Measurements from ENCODE around the gene GCDH.
A peak's percentile ranks its signal among the peaks of the same experiment; 100 is the strongest.
"Not testable (repeated sequence)": the region's sequence is repeated elsewhere in the genome, so short reads cannot be mapped to it uniquely, and the experiment has no call there.

Gene GCDH

DNA sequence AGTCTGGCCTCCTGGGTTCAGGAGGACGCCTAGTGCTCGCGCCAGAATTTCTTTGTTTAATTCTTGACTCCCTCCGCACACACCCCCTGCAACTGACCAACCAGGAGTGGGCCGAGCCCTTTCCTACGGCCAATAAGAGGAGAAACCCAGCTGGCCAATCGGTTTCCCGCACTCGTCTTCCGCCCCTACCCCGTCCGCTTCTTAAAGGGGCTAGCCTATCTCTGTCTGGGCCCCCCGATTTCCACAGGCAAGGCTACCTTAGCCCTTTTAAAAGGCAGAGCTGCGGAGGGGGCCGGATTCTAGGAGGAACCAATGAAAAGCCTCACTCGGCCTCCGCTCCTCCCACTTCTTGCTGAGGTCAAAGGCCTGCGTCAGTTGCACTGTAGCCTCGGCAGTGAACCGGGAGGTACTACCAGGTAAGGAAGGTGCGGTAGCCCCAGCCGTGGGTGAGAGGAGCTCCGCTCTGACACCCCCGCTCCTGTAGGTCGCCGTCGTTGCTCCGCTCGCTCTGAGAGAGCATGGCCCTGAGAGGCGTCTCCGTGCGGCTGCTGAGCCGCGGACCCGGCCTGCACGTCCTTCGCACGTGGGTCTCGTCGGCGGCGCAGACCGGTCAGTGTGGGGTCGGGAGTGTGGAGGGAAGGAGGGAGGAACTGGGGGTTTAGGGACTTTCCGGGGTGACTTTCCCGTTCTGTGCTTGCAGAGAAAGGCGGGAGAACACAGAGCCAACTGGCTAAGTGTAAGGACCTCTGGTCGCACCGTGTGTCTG, at the start of gene GCDH:
Gene GCDH (plus strand): TSS at position 374 of the 766 bp plus-strand sequence. CDS start 145 bp downstream, at position 519.
- no peaks in the 10 kb centered on the region for H3K4me1 ChIP-seq (ENCODE audit: insufficient read depth, low read length)
- H3K27me3 ChIP-seq (ENCODE audit: insufficient read depth, low read length) = peaks cover 22% of the 10 kb centered on the region
- H3K27ac ChIP-seq (ENCODE audit: low read length) = peak within 1 kb of the TSS; percentile 90
- H3K9me3 ChIP-seq (ENCODE audit: insufficient read depth, low read depth, low read length) = no peaks in the 10 kb centered on the region
- peak within 1 kb of the TSS; percentile 86 for H3K9ac ChIP-seq (ENCODE audit: low read depth, low read length)
- peaks cover 28% of the 10 kb centered on the region for H3K36me3 ChIP-seq (ENCODE audit: insufficient read depth, low read depth, low read length)
- peak within 1 kb of the TSS; percentile 98 for H3K4me3 ChIP-seq (ENCODE audit: low read length)

GRCh38 chr19:12842511-12842910, 48.4 kb upstream of the GCDH start:
- Histone ChIP-seq H3K9me3 (ENCODE audit: insufficient read depth, low read depth, low read length) (no peaks in the 10 kb centered on the region), H3K36me3 (ENCODE audit: insufficient read depth, low read depth, low read length) (no peaks in the 10 kb centered on the region), H3K4me3 (ENCODE audit: low read length) (no peak overlapping the region), H3K9ac (ENCODE audit: low read depth, low read length) (no peak overlapping the region), H3K27ac (ENCODE audit: low read length) (no peak overlapping the region), H3K4me1 (ENCODE audit: insufficient read depth, low read length) (peaks cover 9% of the 10 kb centered on the region), H3K27me3 (ENCODE audit: insufficient read depth, low read length) (peaks cover 24% of the 10 kb centered on the region)

- H3K4me3 ChIP-seq (ENCODE audit: low read length) = no peak overlapping the region
- H3K36me3 ChIP-seq (ENCODE audit: insufficient read depth, low read depth, low read length) = no peaks in the 10 kb centered on the region
- no peak overlapping the region for H3K27ac ChIP-seq (ENCODE audit: low read length)
- no peak overlapping the region for H3K9ac ChIP-seq (ENCODE audit: low read depth, low read length)
- H3K4me1 ChIP-seq (ENCODE audit: insufficient read depth, low read length) = peaks cover 9% of the 10 kb centered on the region
- H3K27me3 ChIP-seq (ENCODE audit: insufficient read depth, low read length) = peaks cover 25% of the 10 kb centered on the region
- no peaks in the 10 kb centered on the region for H3K9me3 ChIP-seq (ENCODE audit: insufficient read depth, low read depth, low read length)
Observed at GRCh38 chr19:12843328-12843727, 47.6 kb upstream of the GCDH start.

DNA sequence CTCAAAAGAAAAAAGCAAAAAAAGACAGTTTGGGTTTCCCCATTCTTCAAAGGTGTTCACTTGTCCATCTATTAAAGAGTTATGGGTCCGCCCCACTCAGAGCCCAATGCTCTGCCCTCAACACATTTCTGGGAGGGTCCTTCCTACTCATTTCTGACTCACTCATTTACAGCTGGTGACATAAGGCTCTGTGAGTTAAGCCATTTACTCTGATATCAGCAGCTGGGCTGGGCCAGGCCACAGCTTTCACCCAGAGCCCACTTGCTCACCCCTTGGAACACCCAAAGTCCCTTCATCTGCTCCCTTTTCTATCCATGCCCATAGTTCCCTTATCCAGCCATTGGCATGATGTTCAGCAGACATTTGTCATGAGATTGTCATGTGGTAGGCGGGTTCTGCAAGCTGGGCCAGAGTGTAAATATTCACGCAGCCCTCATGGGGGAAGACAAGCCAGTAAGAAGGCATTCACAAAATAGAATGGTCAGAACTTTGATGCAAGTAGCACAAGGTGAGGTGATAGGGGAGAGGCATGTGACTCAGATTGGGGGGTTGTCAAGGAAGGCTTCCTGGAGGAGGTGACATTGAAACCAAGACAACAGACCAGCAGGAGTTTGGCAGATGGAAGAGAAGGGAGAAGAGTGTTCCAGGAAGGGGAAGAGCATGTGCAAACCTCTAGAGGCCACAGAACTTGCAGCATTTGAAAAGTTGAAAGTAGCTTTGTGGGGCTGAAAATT, 46.8 kb upstream of the GCDH start:
- Histone ChIP-seq H3K4me3 (ENCODE audit: low read length) (no peak overlapping the region), H3K36me3 (ENCODE audit: insufficient read depth, low read depth, low read length) (no peaks in the 10 kb centered on the region; the same call in 1 of the 2 replicates), H3K4me1 (ENCODE audit: insufficient read depth, low read length) (peaks cover 9% of the 10 kb centered on the region), H3K9me3 (ENCODE audit: insufficient read depth, low read depth, low read length) (no peaks in the 10 kb centered on the region), H3K27ac (ENCODE audit: low read length) (no peak overlapping the region), H3K9ac (ENCODE audit: low read depth, low read length) (no peak overlapping the region), H3K27me3 (ENCODE audit: insufficient read depth, low read length) (peaks cover 21% of the 10 kb centered on the region)

- H3K9ac ChIP-seq (ENCODE audit: low read depth, low read length); H3K36me3 ChIP-seq (ENCODE audit: insufficient read depth, low read depth, low read length); H3K9me3 ChIP-seq (ENCODE audit: insufficient read depth, low read depth, low read length); H3K27ac ChIP-seq (ENCODE audit: low read length); H3K4me1 ChIP-seq (ENCODE audit: insufficient read depth, low read length); H3K4me3 ChIP-seq (ENCODE audit: low read length): not testable (repeated sequence)
- peaks cover 12% of the 10 kb centered on the region for H3K27me3 ChIP-seq (ENCODE audit: insufficient read depth, low read length)
Observed at GRCh38 chr19:12846613-12847012, 44.3 kb upstream of the GCDH start.

DNA sequence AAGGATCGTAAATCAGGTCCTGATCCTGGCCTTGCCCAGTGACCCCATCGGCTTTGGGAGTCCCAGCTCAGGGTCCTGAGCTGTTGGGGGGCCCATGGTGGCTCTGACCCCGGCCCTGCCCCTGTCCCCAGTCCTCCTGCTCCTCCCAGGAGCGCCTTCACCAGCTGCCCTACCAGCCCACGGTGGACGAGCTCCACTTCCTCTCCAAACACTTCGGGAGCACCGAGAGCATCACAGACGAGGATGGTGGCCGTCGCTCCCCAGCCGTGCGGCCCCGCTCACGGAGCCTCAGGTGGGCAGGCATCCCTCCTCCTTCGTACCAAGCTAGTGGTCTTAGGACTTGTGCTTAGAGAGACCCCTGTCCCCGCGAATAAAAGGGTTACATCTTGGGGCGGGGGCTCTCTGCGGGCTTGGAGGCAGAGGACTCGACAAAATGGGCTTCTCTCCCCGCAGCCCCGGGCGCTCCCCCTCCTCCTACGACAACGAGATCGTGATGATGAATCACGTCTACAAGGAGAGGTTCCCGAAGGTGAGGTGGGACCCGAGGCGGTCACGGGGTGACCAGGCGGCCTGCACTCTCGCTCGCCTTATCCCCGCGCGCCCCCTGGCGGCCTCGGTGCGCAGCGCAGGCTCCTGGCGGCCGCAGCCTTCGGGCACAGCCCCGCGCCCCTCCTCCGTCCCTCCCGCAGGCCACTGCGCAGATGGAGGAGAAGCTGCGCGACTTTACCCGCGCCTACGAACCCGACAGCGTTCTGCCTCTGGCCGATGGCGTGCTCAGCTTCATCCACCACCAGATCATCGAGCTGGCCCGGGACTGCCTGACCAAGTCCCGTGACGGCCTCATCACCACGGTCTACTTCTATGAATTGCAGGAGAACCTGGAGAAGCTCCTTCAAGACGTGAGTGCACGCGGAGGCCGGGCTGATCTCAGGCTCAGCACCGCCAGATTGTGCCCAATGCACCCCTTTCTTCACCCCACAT, 43.5 kb upstream of the GCDH start:
- no peaks in the 10 kb centered on the region for H3K9me3 ChIP-seq (ENCODE audit: insufficient read depth, low read depth, low read length)
- peak overlapping the region; percentile 56; the same call in 1 of the 2 replicates for H3K4me3 ChIP-seq (ENCODE audit: low read length)
- no peak overlapping the region for H3K27ac ChIP-seq (ENCODE audit: low read length)
- no peaks in the 10 kb centered on the region; the same call in 1 of the 2 replicates for H3K36me3 ChIP-seq (ENCODE audit: insufficient read depth, low read depth, low read length)
- peaks cover 12% of the 10 kb centered on the region for H3K27me3 ChIP-seq (ENCODE audit: insufficient read depth, low read length)
- peak overlapping the region; percentile 32; the same call in 1 of the 2 replicates for H3K9ac ChIP-seq (ENCODE audit: low read depth, low read length)
- H3K4me1 ChIP-seq (ENCODE audit: insufficient read depth, low read length) = no peaks in the 10 kb centered on the region

- no peak overlapping the region for H3K9ac ChIP-seq (ENCODE audit: low read depth, low read length)
- no peaks in the 10 kb centered on the region for H3K4me1 ChIP-seq (ENCODE audit: insufficient read depth, low read length)
- no peak overlapping the region for H3K4me3 ChIP-seq (ENCODE audit: low read length)
- peaks cover 21% of the 10 kb centered on the region; the same call in 1 of the 2 replicates for H3K36me3 ChIP-seq (ENCODE audit: insufficient read depth, low read depth, low read length)
- no peak overlapping the region for H3K27ac ChIP-seq (ENCODE audit: low read length)
- no peaks in the 10 kb centered on the region for H3K9me3 ChIP-seq (ENCODE audit: insufficient read depth, low read depth, low read length)
- H3K27me3 ChIP-seq (ENCODE audit: insufficient read depth, low read length) = no peaks in the 10 kb centered on the region
Observed at GRCh38 chr19:12856653-12857052, 34.3 kb upstream of the GCDH start.

GRCh38 chr19:12858041-12858928, 32.7 kb upstream of the GCDH start:
- Histone ChIP-seq H3K9ac (ENCODE audit: low read depth, low read length) (no peak overlapping the region), H3K9me3 (ENCODE audit: insufficient read depth, low read depth, low read length) (no peaks in the 10 kb centered on the region), H3K4me1 (ENCODE audit: insufficient read depth, low read length) (no peaks in the 10 kb centered on the region), H3K36me3 (ENCODE audit: insufficient read depth, low read depth, low read length) (peaks cover 21% of the 10 kb centered on the region; the same call in 1 of the 2 replicates), H3K27ac (ENCODE audit: low read length) (no peak overlapping the region), H3K4me3 (ENCODE audit: low read length) (no peak overlapping the region), H3K27me3 (ENCODE audit: insufficient read depth, low read length) (no peaks in the 10 kb centered on the region; the same call in 1 of the 2 replicates)

DNA sequence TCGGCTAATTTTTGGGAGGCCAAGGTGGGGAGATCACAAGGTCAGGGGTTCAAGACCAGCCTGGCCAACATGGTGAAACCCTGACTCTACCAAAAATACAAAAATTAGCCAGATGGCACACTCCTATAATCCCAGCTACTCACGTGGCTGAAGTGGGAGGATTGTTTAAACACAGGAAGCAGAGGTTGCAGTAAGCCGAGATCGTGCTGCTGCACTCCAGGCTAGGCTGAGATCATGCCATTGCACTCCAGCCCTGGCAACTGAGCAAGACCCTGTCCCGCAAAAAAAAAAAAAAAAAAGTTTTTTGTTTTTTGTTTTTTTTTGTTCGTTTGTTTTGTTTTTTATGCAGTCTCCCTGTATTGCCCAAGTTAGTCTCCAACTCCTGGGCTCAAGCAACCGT, 31.4 kb upstream of the GCDH start:
- peaks cover 18% of the 10 kb centered on the region; the same call in 1 of the 2 replicates for H3K36me3 ChIP-seq (ENCODE audit: insufficient read depth, low read depth, low read length)
- no peak overlapping the region for H3K27ac ChIP-seq (ENCODE audit: low read length)
- H3K4me1 ChIP-seq (ENCODE audit: insufficient read depth, low read length) = no peaks in the 10 kb centered on the region
- no peaks in the 10 kb centered on the region; the same call in 1 of the 2 replicates for H3K27me3 ChIP-seq (ENCODE audit: insufficient read depth, low read length)
- H3K9me3 ChIP-seq (ENCODE audit: insufficient read depth, low read depth, low read length) = no peaks in the 10 kb centered on the region
- H3K9ac ChIP-seq (ENCODE audit: low read depth, low read length) = no peak overlapping the region
- no peak overlapping the region for H3K4me3 ChIP-seq (ENCODE audit: low read length)

- no peaks in the 10 kb centered on the region for H3K9me3 ChIP-seq (ENCODE audit: insufficient read depth, low read depth, low read length)
- no peak overlapping the region for H3K27ac ChIP-seq (ENCODE audit: low read length)
- H3K9ac ChIP-seq (ENCODE audit: low read depth, low read length) = no peak overlapping the region
- H3K27me3 ChIP-seq (ENCODE audit: insufficient read depth, low read length) = no peaks in the 10 kb centered on the region; the same call in 1 of the 2 replicates
- H3K4me3 ChIP-seq (ENCODE audit: low read length) = no peak overlapping the region
- H3K36me3 ChIP-seq (ENCODE audit: insufficient read depth, low read depth, low read length) = peaks cover 9% of the 10 kb centered on the region
- peaks cover 10% of the 10 kb centered on the region for H3K4me1 ChIP-seq (ENCODE audit: insufficient read depth, low read length)
Observed at GRCh38 chr19:12864143-12864542, 26.8 kb upstream of the GCDH start.
